Measurements from ENCODE around the gene MIF.
"Not testable (repeated sequence)": the region's sequence is repeated elsewhere in the genome, so short reads cannot be mapped to it uniquely, and the experiment has no call there.

Gene MIF

GRCh38 chr22:23903328-23903971, 9.3 kb downstream of the MIF start:
- DNase-seq (ENCODE audit: low spot score), result no peak

DNA sequence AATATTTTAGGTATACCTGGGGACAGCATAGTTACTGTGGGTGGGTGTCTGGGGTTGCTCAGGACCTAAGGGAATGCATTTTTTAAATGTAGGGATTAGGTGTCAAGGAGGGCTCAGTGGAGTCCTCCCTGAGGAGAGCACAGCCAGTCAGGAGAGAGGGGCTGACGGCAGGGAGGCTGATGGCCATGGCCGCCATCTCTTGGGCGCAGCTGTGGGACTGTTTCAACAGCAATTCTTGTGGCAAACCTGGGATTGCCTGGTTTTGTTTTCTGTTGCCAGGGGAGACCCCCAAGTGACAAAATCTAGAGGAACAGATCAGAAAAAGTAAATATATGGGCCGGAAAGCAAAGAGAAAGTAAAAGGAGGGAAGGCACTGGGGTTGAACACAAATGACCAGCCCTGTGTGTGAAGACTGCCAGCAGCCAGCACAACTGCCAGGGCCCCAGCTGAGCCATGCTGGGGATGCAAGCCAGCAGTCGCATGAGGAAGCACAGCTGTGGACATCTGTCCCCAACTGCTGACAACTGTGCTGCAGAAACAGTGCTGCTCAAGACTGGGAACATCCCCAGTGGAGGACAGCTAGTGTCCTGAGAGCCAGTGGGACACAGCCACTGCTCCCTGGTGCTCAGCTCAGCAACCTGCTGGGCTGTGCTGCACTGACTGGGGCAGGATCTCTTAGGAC, 10.5 kb downstream of the MIF start:
- no peak for DNase-seq (ENCODE audit: low spot score)

DNA sequence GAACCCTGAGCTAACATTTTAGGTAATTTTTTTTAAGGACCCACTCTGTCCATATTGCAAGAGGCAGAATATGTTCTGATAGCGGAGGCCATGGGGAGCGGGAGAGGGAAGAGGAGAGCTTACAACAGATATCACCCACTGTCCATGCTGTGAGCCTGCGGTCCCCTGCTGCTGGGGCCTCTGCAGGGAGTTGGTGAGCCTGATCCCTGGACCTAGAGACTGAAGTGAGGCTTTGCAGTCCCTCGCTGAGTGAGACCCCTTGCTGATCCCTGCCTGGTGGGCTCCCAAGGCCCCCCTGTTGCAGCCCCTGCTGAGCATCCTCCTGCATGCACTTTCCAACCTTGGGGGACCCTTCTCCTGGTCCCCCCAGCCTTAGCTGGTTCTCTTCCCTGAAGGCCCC, 12.5 kb downstream of the MIF start:
- DNase-seq (ENCODE audit: low spot score), result no peak

- not testable (repeated sequence) for DNase-seq (ENCODE audit: low spot score)
Measured at GRCh38 chr22:23907423-23907822, 13.2 kb downstream of the MIF start.

DNA sequence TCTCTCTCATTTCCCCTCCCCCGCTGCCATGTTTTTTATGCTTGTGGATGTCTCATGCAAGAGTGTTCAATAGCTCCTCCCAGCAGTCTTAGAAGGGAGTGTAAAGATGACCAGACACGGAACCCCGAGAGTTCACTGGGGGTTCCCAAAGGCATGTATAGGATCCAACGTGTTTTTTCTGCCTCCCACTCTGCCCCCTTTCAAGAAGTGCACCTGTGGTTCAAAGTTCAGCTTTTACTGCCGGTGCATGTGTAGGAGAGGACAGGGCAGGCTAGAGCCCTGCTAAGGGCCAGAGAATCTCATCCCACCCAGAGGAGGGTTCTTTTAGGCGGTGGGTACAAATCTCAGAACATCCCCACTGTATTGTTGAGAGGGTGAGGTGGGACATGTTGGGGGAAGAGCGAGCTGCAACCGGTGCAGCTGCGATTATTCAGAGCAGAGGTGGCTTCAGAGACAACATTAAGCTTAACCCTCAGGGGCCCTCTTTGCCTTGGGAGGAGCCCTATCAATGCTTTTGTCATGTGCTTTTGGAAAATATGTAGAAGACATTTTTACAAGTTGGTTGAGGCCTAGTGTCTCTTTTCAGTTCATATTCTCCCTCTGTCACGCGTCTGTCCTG, 14.5 kb downstream of the MIF start:
- DNase-seq (ENCODE audit: low spot score), result no peak

- DNase-seq (ENCODE audit: low spot score), result no peak
Measured at GRCh38 chr22:23909296-23909898, 15.2 kb downstream of the MIF start.

DNA sequence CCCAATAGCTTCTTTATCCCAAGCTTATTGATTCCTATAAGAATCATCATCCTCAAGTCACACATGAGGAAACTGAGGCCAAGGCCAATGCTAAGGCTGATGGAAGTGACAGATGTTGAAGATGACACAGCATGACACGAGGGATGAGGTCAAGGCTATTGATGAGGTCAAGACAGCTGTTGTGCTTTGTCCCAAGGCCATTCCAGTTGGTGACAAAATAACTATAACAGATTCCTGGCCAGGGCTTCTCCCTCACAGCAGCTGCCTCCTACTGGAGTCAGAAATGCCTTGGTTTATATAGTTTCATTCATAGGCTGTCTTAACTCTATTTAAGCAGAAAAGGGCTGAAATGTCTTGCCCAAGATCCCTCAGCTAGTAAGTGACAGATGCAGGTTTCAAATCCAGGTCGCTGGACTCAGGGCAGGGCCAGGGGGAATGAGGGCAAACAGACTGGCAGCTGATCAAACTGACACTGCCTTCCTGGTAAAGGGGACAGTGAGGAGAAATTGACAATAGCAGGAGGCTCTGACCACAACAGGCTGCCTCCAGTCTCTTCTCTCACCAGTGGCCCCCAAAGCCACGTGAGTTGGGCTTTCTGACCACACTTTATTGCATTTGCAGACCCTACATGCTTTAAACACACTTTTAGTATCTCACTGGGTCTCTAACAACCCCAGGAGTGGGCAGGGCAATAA, 16.5 kb downstream of the MIF start:
- DNase-seq (ENCODE audit: low spot score), result no peak

- DNase-seq (ENCODE audit: low spot score), result no peak
Measured at GRCh38 chr22:23911318-23911980, 17.3 kb downstream of the MIF start.

- DNase-seq (ENCODE audit: low spot score), result no peak
Measured at GRCh38 chr22:23912293-23912903, 18.2 kb downstream of the MIF start.

DNA sequence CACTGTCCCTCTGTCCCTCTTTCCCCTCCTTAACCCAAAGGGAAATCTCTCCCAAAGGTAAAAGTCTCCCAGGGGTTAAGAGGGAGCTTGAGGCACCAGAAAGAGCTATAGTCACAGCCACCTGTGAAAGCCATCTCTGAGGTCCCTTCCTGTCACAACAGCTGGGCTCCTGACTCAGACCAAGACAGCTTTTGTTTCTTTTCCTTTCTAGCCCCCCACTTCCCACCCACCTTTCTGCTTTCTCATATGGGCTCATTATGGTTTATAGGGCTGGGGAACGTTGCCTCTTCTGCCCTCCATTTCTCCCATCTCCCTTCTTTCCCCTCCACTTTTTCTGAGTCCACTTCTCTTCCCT, 19.1 kb downstream of the MIF start:
- no peak for DNase-seq (ENCODE audit: low spot score)

GRCh38 chr22:23913661-23914353, 19.6 kb downstream of the MIF start:
- DNase-seq (ENCODE audit: low spot score), result peak; percentile 97

- DNase-seq (ENCODE audit: low spot score), result no peak
Measured at GRCh38 chr22:23915290-23915689, 21.1 kb downstream of the MIF start.

DNA sequence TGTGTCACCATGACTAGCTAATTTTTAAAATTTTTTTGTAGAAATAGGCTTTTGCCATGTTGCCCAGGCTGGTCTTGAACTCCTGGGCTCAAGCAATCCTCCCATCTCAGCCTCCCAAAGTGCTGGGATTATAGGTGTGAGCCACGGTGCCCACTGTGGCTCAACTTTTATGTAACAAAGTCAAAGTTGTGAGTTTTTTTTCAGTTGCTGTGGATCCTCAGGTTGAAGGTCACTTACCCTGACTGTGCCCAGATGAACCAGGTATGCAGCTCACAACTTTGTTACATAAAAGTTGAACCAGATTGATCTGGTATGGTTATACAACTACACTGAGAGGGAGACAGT, 26.1 kb downstream of the MIF start:
- DNase-seq (ENCODE audit: low spot score), result not testable (repeated sequence)

GRCh38 chr22:23921586-23922201, 27.5 kb downstream of the MIF start:
- DNase-seq (ENCODE audit: low spot score), result not testable (repeated sequence)

- DNase-seq (ENCODE audit: low spot score), result no peak
Measured at GRCh38 chr22:23922921-23923320, 28.7 kb downstream of the MIF start.

GRCh38 chr22:23925020-23925606, 30.9 kb downstream of the MIF start:
- no peak for DNase-seq (ENCODE audit: low spot score)

GRCh38 chr22:23926561-23926960, 32.4 kb downstream of the MIF start:
- DNase-seq (ENCODE audit: low spot score), result no peak

DNA sequence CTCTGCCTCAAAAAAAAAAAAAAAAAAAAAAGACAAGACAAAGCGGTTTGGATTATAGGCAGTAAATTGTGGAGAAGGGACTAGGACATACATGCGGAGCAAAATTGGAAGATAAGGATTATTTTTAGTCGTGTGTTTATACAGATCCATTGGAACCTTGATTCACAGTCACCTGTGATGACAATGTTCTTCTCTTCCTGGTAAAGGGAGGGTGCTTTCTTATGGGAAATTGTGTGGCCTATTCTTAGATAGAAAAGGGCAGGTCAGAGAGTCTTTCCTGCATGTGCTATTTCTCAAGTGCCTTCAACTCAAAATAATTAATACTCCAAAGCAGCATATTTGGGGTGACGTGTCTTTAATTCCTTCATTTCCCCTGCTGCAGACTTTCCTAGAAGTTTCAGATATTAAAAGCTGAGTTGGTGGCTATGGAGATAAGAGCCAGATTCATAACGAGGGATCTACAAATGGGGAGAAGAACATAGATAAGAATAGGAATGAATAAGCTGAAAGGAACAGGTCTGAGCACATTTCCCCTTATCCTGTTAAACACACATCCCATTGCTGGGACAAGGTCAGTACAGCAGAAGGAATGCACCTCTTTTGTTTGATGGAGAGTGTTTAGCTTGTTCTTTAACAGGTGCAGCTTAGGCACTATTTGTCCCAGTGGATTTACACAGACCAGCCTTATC, 44.3 kb downstream of the MIF start:
- DNase-seq (ENCODE audit: low spot score), result no peak

DNA sequence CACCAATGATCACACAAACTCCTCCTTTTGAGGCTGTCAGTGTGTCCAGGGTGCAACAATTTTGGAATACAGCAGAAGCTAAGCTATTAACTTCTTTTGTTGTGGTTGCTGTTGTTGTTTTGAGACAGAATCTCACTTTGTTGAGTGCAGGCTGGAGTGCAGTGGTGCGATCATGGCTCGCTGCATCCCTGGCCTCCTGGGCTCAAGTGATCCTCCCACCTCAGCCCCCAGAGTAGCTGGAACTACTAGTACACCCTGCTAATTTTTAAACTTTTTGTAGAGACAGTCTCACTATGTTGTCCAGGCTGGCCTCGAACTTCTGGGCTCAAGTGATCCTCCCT, 44.8 kb downstream of the MIF start:
- no peak for DNase-seq (ENCODE audit: low spot score)

GRCh38 chr22:23940166-23940565, 46.0 kb downstream of the MIF start:
- DNase-seq (ENCODE audit: low spot score), result not testable (repeated sequence)

Data from SW480 (cell line).